Measurements from ENCODE around the gene MIB1. TPM values are rescaled to one million over a fixed set of nuclear protein-coding genes. Genes with fewer than 3 reads are reported as not detected.

The MIB1 gene
- total RNA-seq, 3 donors from 2014 or later (not counting 1 experiment from before 2014, with no cell fraction given): 27.5 to 38.4 (median 35.6) TPM

DNA sequence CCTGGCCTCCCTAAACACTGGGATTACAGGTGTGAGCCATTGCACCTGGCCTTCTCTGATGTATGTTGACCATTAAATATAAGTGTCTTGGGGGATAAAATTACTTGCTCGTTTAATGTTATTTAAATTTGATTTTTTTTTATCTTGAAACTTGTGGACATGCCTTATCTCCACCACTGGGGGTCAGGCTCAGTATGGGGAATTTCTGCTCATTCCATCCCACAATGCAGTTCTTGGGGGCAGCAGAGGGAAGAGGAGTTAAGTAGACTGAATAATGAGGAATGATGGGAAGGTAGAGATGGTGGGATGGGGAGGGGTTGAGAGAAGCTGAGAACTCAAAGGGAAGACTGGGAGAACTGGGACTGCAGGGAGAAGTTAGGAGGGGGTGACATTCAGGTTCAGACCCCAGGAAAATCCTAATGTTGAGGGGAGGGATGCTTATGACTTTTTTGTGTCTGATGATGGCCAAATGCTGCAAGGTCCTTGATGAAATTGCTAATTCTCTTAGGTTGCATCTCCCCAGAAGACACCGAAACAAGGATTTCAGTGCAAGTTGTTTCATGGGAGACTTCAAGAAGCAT lies 174.2 kb downstream of the MIB1 start:
- Mint-ChIP-seq H3K4me1 (no peaks in the 10 kb centered on the region), H3K27ac (no peak overlapping the region), H3K36me3 (no peaks in the 10 kb centered on the region), H3K4me3 (no peak overlapping the region), H3K9me3 (peaks cover 3 to 5% of the 10 kb centered on the region in 2 donors), H3K27me3 (ENCODE audit: low read depth in 2 of 2) (peaks cover 20 to 24% of the 10 kb centered on the region in 2 donors)
- Histone ChIP-seq H3K4me1 (ENCODE audit: control insufficient read depth, insufficient read depth, low read length) (no peaks in the 10 kb centered on the region), H3K9me3 (ENCODE audit: control insufficient read depth, insufficient read depth, low read length) (peaks cover 6% of the 10 kb centered on the region), H3K4me3 (ENCODE audit: low read length) (no peak overlapping the region), H3K36me3 (ENCODE audit: control insufficient read depth, insufficient read depth, low read length) (no peaks in the 10 kb centered on the region), H3K27me3 (ENCODE audit: control insufficient read depth, insufficient read depth, low read length) (no peaks in the 10 kb centered on the region), H3K27ac (ENCODE audit: low read length) (no peak overlapping the region)
- peak in 1 of 2 donors; percentile 5 for DNase-seq
- TF ChIP-seq, protein P1, sequence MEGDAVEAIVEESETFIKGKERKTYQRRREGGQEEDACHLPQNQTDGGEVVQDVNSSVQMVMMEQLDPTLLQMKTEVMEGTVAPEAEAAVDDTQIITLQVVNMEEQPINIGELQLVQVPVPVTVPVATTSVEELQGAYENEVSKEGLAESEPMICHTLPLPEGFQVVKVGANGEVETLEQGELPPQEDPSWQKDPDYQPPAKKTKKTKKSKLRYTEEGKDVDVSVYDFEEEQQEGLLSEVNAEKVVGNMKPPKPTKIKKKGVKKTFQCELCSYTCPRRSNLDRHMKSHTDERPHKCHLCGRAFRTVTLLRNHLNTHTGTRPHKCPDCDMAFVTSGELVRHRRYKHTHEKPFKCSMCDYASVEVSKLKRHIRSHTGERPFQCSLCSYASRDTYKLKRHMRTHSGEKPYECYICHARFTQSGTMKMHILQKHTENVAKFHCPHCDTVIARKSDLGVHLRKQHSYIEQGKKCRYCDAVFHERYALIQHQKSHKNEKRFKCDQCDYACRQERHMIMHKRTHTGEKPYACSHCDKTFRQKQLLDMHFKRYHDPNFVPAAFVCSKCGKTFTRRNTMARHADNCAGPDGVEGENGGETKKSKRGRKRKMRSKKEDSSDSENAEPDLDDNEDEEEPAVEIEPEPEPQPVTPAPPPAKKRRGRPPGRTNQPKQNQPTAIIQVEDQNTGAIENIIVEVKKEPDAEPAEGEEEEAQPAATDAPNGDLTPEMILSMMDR (IDR thresholded peaks at IDR 0.05): peak; percentile 14
- intact Hi-C loops (cut with micrococcal nuclease): no loop called here
- WGBS (ENCODE audit: insufficient coverage): 100% methylated on average over 1 of the region's 2 CpGs
- ATAC-seq: no peak

DNA sequence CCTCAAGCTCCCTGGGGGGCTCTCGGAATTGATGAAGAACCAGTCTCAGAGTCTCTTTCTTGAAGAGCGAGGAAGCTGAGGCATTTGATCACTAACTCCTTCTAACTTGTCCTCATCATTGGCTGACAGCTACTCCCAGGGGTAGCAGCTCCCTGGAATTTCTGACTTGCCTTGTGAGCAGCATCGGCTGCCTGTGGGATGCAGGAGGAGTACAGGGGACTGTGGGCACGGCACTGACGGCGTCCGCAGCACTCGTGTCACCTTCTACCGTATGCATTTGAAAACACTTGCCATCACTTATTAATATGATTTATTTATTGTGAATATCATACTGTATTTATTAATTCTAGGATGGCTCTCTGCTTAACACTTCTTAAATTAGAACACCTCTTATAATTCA lies 175.0 kb downstream of the MIB1 start:
- H3K4me1 ChIP-seq (ENCODE audit: control insufficient read depth, insufficient read depth, low read length): no peaks in the 10 kb centered on the region
- TF ChIP-seq, protein P1 (IDR thresholded peaks at IDR 0.05): no peak

DNA sequence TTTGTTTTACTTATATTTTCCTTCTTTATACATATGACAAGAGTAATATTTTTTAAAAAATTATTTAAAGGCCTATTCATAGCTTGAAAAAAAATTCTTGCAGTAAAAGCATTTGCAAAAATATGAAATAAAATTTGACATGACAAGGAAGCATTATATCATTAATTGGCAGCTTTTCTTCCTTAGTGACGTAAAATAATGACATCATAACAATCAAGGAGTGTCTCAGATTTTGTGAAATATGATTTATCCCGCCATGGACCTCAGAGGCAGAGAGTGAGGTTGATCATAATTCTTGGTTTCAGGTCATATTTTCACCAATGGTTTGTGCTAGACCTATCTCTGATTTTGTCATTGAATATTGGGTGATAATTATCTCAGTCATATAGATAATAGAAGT lies 176.0 kb downstream of the MIB1 start:
- no peaks in the 10 kb centered on the region for H3K36me3 ChIP-seq (ENCODE audit: control insufficient read depth, insufficient read depth, low read length)
- H3K4me1 ChIP-seq (ENCODE audit: control insufficient read depth, insufficient read depth, low read length): no peaks in the 10 kb centered on the region
- no peaks in the 10 kb centered on the region for H3K4me1 Mint-ChIP-seq
- no peak for DNase-seq
- TF ChIP-seq, protein P1 (IDR thresholded peaks at IDR 0.05): no peak
- peaks cover 3 to 5% of the 10 kb centered on the region in 2 donors for H3K9me3 Mint-ChIP-seq
- intact Hi-C loops (cut with micrococcal nuclease): no loop called here
- no peak overlapping the region for H3K27ac Mint-ChIP-seq
- H3K4me3 Mint-ChIP-seq: no peak overlapping the region
- peaks cover 13 to 25% of the 10 kb centered on the region in 2 donors for H3K27me3 Mint-ChIP-seq (ENCODE audit: low read depth in 2 of 2)
- 84% methylated on average over 2 of the region's 2 CpGs for WGBS (ENCODE audit: insufficient coverage)
- H3K36me3 Mint-ChIP-seq: no peaks in the 10 kb centered on the region
- H3K27ac ChIP-seq (ENCODE audit: low read length): no peak overlapping the region
- no peaks in the 10 kb centered on the region for H3K27me3 ChIP-seq (ENCODE audit: control insufficient read depth, insufficient read depth, low read length)
- no peak overlapping the region for H3K4me3 ChIP-seq (ENCODE audit: low read length)
- peaks cover 6% of the 10 kb centered on the region for H3K9me3 ChIP-seq (ENCODE audit: control insufficient read depth, insufficient read depth, low read length)
- no peak for ATAC-seq

More for the DNA sequence above, 175.0 kb downstream of the MIB1 start:
- Histone ChIP-seq H3K27me3 (ENCODE audit: control insufficient read depth, insufficient read depth, low read length) (no peaks in the 10 kb centered on the region), H3K36me3 (ENCODE audit: control insufficient read depth, insufficient read depth, low read length) (no peaks in the 10 kb centered on the region), H3K27ac (ENCODE audit: low read length) (no peak overlapping the region), H3K9me3 (ENCODE audit: control insufficient read depth, insufficient read depth, low read length) (peaks cover 6% of the 10 kb centered on the region), H3K4me3 (ENCODE audit: low read length) (no peak overlapping the region)
- no peaks in the 10 kb centered on the region for H3K36me3 Mint-ChIP-seq
- H3K4me1 Mint-ChIP-seq: no peaks in the 10 kb centered on the region
- no peak overlapping the region for H3K4me3 Mint-ChIP-seq
- 88% methylated on average over 5 of the region's 9 CpGs for WGBS (ENCODE audit: insufficient coverage)
- H3K27me3 Mint-ChIP-seq (ENCODE audit: low read depth in 2 of 2): peaks cover 18 to 25% of the 10 kb centered on the region in 2 donors
- ATAC-seq (no peak), DNase-seq (no peak)
- intact Hi-C loops (cut with micrococcal nuclease): no loop called here
- H3K27ac Mint-ChIP-seq: no peak overlapping the region
- H3K9me3 Mint-ChIP-seq: peaks cover 3 to 5% of the 10 kb centered on the region in 2 donors

DNA sequence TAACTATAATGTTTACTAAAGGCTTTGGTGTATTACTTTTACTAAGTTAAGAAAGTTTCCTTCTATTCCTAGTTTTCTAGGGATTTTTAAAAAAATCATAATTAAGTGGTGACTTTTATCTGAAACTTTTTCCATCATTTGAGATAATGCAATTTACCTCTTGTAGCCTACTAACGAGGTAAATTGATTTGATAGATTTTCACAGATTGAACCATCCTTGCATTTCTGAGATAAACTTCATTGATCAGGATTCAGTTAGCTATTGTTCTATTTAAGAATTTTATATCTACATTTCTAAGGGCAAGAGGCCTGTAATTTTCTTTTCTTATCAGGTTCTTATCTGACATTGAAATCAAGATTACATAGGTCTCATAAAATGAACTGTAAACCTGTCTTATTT lies 178.1 kb downstream of the MIB1 start:
- H3K9me3 Mint-ChIP-seq: peaks cover 3 to 5% of the 10 kb centered on the region in 2 donors
- peaks cover 12 to 30% of the 10 kb centered on the region in 2 donors for H3K27me3 Mint-ChIP-seq (ENCODE audit: low read depth in 2 of 2)
- Histone ChIP-seq H3K4me1 (ENCODE audit: control insufficient read depth, insufficient read depth, low read length) (no peaks in the 10 kb centered on the region), H3K36me3 (ENCODE audit: control insufficient read depth, insufficient read depth, low read length) (no peaks in the 10 kb centered on the region), H3K4me3 (ENCODE audit: low read length) (no peak overlapping the region), H3K9me3 (ENCODE audit: control insufficient read depth, insufficient read depth, low read length) (peaks cover 6% of the 10 kb centered on the region), H3K27ac (ENCODE audit: low read length) (no peak overlapping the region), H3K27me3 (ENCODE audit: control insufficient read depth, insufficient read depth, low read length) (no peaks in the 10 kb centered on the region)
- no peak overlapping the region for H3K4me3 Mint-ChIP-seq
- WGBS (ENCODE audit: insufficient coverage): 60% methylated on average over 1 of the region's 1 CpG
- no peaks in the 10 kb centered on the region for H3K36me3 Mint-ChIP-seq
- no peak for DNase-seq
- no peak for ATAC-seq
- no peaks in the 10 kb centered on the region for H3K4me1 Mint-ChIP-seq
- TF ChIP-seq, protein P1 (IDR thresholded peaks at IDR 0.05): no peak
- intact Hi-C loops (cut with micrococcal nuclease): no loop called here
- H3K27ac Mint-ChIP-seq: no peak overlapping the region

Measured in natural killer cell (primary cell).